CD4-positive, alpha-beta T cell treated with Interleukin-10 for 1 hour (primary cell): Measurements from ENCODE around the gene PDXDC1.
A peak's percentile ranks its signal among the peaks of the same experiment; 100 is the strongest.
"Not testable (repeated sequence)": the region's sequence is repeated elsewhere in the genome, so short reads cannot be mapped to it uniquely, and the experiment has no call there.

Experiments
- DNase-seq: peaks from one replicate; pipeline ENCODE4 v3.0.0-alpha.2; 2020

Gene PDXDC1

DNA sequence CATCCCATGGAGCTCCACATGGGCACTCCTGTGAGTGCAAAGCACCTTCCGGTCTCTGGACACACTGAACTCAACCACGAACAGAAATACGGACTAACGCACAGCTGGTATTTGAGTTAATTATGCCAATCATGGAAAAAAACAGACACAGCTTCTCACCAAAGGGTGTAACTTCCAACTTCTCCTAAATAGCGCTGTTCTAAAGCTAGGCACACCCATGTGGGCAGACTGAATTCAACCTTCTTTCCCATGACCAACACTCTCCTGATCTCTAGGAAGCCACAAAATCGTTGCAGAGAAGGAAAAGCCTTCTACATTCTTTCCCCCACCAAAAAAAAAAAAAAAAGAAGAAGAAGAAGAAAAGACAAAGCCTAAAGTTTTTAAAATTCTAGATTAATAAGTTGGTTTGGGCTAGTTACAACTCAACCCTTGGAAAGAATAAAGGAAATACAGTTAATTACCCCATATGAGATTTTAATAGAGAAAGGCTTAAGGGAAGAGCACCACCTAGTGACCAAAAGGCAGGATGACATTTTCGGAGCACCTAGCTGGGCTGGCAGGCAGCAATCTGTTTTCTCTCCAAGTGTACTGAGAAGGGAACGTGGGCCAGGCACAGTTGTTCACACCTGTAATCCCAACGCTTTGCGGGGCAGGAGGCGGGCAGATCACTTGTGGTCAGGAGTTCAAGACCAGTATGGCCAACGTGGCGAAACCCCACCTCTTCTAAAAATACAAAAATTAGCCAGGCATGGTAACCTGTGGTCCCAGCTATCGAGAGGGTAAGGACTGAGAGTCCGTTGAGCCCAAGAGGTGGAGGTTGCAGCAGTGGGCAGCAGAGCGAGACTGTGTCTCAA is 97.3 kb downstream of the PDXDC1 start:
- DNase-seq: not testable (repeated sequence)

DNA sequence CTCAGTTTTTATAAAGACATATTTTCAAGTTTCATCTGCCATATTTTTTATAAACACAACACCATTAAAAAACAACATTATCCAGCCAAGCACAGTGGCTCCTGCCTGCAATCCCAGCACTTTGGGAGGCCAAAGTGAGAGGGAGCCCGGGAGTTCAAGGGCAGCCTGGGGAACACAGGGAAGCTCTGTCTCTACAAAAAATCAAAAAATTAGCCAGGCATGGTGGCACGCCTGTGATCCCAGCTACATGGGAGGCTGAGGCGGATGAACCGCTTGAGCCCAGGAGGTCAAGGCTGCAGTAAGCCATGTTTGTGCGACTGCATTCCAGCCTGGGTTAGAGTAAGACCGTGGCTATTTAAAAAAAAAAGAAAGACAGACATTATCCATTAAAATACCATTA is 98.3 kb downstream of the PDXDC1 start:
- no peak for DNase-seq

DNA sequence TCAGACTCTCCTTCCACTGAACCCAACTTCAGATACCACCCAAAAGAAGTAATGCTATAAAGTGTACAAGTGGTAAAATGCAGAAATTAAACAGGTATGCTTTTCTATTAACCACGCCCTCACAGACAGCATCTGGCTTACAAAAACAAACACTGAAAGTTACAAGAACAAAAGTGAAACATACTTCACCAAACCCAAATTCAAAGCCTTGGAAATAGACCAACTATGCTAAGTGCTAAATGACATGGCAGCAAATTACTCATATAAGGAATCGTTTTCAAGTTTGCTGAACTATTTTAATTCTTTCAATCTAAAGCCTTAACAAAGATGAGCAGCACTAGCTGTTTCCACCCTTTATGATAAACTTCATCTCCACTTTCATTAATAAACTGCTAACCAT is 101.3 kb downstream of the PDXDC1 start:
- DNase-seq: not testable (repeated sequence)

- DNase-seq: not testable (repeated sequence)
Observed at GRCh38 chr16:15080883-15081282, 106.1 kb downstream of the PDXDC1 start.

DNA sequence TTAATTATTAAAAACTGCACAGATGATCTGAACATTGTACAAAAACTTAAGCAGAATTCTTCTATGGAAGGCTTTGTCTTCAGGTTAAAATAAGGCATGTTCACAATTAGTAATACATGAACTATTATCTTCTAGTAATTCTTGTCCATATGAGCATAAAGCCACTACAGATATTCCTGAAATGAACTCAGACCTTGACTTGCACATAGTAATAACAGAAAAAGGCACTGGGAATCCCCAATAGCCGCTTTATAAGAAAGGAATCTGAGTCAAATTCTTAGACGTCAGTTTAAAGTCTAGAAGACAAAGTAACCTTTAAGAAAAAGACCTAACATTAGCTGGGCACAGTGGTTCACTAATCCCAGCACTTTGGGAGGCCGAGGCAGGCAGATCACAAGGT is 108.0 kb downstream of the PDXDC1 start:
- not testable (repeated sequence) for DNase-seq

DNA sequence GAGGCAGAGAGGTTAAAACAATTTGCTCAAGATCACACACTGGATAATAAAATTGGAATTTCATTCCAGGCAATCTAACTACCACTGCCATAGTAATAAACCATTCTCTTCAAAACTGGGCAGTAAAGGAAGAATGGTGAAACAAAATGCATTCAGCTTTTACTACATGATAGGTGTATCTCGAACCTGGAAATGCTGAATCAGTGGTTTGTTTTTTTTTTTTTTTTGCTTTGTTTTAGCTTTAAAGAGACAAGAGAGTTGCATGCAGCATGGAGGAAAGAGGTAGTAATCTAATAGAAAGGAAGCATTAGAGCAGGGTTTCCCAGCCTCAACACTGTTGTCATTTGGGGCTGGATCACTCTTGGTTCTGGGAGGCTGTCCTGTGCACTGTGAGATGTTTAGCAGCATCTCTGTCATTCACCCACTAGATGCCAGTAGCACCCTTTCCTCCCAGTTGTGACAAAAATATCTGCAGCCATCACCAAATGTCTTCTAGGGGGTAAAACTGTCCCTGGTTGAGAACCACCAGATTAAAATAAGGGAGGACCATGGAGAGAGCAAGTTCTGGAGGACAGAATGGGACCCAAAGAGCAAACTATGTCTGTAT is 115.9 kb downstream of the PDXDC1 start:
- not testable (repeated sequence) for DNase-seq

DNA sequence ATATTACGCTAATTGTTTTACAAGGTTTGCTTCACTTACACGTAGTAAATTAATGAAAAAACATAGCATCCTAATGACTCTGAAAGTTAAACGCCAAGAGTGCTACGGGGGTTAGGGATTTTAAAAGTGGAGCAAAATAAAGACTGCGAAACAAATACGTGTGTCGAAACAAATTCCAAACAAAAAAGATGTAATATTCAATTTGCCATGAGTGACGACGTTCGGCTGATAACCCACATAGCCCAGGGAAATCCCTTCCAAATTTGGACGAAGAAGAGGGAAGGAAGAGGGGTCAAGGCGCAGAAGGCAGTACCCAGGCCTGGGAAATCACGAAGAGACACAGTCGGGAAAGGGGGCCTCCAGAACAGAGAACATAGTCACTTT is 118.7 kb downstream of the PDXDC1 start:
- not testable (repeated sequence) for DNase-seq

DNA sequence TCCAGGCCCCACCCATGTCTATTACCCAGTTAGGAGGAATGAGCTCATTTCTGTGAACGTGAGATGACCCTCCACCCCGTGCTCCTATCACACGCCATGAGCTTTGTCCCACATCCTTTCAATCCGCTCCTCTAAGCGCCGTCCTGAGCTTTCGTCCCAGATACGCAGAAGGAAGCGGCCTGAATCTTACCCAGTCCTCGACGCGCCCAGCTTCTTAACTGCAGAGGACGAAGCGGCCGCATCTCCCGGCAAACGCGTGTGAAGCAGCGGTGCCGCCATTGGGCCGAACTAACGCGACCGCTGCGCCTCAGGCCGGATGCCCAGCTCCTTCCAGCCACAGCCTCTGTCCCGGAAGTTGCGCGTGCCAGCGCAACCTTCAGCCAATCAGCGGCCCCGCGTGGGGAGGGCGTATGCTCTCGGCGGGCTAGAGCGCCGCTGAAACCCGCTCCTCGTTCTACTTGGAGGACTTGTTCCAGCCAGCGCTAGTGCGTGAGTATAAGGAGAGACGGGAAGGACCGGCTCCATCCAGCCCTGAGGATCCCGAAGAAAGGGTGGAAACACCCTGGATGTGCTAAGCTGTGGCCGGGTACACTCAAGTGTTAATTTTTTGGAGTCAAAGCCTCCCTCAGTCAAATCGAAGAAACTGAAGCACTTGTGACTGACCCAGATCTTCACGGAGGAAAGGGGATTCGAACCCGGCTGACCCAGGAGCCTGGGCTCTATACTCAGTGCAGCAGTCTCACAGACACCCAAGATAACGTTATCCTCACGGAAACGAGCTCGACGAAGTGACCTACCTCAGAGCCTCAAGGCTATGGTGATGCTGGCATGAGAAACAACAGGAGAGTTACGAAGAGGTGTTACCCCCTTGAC is 119.4 kb downstream of the PDXDC1 start, which contains the start of gene RRN3:
TSS of gene RRN3 (minus strand) at position 318 of the 873 bp plus-strand sequence. CDS start at position 279, 39 bp downstream.
- peak; percentile 88 for DNase-seq

- DNase-seq: not testable (repeated sequence)
Observed at GRCh38 chr16:15096583-15096972, 121.8 kb downstream of the PDXDC1 start.

GRCh38 chr16:15099366-15099909 is 124.6 kb downstream of the PDXDC1 start:
- DNase-seq: not testable (repeated sequence)

- DNase-seq: not testable (repeated sequence)
Observed at GRCh38 chr16:15100372-15100987, 125.7 kb downstream of the PDXDC1 start.

DNA sequence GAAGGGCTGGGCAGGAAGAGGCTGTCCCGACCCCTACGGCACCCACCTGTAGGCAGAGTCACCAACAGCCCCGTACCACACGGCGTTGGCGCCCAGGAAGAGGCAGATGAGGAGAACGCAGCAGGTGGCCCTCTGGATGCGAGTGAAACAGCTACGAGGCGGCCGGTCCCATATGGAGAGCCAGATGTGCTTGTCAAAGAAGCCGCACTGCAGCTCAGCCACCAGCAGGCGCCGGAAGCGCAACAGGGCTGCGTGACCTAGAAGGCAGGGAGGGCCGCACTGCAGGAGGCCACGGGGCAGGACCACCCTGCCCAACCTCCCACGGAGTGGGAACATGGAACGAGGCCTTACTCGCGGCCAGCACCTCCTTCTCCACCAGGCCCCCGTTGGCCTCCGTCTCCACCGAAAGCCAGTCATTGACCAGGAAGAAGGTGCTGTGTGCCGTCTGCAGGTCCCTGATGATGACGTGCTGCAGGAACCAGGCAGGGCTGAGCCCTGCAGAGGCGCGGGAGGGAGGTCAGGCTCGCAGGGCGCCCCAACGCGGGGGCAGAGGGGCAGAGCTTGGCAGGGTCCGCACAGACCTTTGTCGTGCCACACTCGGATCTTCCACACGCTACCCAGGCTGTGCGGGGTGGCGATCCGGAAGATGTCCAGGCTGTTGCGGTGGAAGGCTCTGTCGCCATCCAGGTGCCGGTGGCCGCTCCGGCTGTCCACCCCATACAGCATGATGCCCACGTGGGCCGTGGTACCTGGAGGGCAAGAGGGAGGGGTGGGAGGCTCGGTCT is 153.0 kb downstream of the PDXDC1 start:
- not testable (repeated sequence) for DNase-seq

DNA sequence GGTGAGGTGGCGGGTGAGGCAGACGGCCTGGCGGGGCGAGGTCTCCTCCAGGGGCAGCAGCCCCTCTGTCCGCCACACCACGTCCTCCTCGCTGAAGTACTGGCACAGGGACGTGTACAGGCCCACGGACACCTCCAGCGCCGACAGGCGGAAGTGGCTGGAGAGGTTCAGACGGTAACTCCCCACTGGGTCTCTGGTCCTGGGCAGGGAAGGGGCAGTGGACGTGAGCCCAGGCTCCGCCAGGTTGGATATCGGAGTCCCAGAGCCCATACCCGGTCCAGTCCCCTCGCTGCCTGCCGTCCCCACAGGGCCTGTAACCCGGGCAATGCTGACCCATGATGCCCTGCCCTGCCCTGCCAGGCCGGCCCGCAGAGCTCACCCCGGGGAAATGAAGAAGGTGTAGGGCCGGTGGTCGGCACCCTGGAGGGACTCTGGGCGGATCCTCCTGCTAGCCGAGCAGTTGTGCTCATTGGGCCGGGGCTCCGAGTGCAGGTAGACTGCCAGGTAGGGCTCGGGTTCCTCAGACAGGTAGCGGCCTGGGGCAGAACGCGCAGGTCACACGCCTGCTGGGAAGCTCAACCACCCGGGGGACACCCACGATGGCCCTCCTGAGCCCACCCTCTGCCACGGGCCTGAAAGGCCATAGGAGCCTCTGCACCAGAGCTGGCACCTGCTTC is 155.6 kb downstream of the PDXDC1 start:
- not testable (repeated sequence) for DNase-seq

DNA sequence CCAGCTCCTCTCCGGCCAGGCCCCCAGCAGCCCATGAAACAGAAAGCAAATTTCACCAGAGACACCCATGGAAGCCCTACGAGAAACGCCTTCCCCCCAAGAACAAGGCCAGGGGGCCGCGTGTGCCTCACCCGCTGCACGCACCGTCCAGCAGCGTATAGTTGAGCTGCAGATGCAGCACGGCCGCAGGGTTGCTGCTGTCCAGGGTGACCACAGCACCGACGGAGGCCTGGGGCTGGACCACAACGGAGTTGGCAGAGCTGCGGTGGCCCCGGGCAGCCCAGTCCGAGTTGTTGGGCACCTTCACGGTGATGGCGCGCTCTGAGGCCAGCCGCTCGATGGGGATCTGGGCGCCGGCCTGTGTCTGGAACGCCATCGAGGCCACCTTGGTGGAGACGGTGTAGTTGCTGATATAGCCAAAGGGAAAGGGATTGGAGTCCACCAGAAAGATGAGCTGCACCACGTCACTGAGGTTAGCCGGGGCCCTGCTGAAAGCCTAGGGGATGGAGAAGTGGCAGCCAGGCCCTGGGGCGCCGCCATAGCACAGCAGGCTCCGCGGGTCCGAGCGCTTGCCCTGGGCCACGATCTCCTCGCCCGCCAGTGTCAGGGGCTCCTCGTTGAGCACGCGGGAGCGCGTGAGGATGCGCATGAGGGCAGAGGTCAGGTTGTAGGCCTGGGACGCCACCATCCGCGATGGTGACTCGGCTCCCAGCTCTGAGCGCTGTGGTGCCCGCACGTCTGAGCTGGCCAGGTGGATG is 156.3 kb downstream of the PDXDC1 start:
- DNase-seq: not testable (repeated sequence)

DNA sequence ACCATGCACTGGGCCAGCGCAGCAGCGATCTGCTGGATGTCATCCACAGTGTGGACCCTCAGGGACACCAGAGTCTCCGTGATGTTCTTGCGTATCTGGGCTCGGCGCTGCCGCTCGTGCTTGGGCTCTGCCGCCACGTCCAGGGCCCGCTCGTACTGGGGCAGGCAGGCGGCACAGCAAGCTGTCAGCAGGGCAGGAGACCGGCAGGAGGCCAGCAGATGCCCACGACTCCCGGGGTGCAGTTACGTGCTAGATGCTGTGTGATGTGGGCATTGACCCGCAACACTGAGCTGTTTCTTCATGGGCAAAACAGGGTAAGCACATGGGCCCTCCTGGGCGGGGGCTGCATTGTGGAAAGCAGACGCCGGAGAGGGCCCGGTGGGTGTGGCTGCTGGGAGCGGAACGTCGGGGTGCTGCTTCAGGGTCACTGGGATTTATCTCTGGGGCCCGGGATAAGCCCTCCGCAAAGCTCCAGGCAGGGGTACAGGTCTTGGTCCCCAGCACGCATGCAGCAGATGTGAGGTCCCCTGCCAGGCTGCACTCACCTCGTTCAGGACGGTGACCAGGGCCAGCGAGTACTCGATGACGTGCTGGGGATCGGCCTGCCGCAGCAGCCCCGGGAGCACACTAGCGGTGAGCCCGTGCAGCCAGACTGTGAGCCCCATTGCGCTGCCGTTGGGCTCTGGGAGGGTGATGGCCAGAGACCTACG is 158.0 kb downstream of the PDXDC1 start:
- DNase-seq: not testable (repeated sequence)

- not testable (repeated sequence) for DNase-seq
Observed at GRCh38 chr16:15133554-15133953, 158.7 kb downstream of the PDXDC1 start.

- DNase-seq: not testable (repeated sequence)
Observed at GRCh38 chr16:15134752-15135482, 160.1 kb downstream of the PDXDC1 start.

DNA sequence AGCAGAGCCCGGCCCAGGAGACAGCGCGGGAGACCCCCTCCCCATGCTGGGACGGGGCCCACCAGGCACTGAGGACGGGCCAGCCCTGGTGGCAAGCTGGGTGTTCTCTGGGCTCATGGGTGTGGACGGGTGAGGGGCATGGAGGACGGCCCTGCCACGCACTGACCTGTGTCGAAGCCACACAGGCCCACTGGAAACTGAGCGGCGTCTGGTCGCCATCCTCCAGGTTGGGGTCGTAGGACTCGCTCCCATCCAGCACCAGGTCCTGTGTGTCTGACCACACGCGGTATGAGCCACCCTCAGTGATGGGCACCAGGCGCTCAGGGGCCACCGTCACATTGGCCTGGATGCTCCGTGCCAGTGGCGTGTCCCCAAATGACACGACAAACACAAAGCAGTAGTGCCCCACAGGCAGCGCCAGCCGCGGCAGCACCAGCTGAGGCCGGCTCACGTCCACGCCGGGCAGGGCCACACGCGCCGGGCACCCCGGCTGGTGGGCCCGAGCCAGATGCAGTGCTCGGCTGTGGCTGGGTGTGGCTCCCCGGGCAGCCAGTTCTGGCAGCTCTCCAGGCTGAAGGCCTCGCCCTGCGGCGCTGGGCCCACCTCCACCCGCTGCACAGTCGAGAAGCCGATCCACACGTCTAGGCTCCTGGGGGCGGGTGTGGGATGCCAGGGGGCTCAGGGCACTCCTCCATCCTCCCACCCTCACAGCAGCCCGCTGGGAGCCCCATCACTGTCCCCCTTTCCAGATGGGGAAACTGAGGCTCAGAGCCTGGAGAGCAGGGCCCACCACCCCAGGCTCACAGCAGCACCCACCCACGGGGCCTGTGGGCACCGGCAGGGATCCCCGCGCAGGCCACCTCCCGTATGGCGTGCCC is 160.9 kb downstream of the PDXDC1 start:
- not testable (repeated sequence) for DNase-seq
